ENCODE measurements around the gene CBFA2T2.

Gene CBFA2T2

DNA sequence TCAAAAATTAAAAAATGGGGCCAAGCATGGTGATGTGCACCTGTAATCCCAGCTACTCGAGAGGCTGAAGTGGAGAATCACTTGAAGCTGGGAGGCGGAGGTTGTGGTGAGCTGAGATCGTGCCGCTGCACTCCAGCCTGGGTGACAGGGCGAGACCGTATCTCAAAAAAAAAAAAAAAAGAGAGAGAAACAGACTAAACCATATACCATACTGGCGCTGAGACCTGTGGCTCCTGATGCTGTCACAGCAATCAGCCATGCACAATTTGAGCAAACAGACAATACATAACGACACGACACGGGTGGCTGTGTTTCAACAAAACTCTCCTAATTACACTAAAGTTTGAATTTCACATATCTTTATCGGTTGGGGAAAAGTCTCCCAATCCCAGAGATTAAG is 14.9 kb upstream of the CBFA2T2 start:
- Histone ChIP-seq H4K8ac (ENCODE audit: low read depth, low read length) (no peak overlapping the region), H3K4me2 (ENCODE audit: low read length) (no peak overlapping the region), H2AK5ac (ENCODE audit: low read length) (no peak overlapping the region), H3K36me3 (ENCODE audit: control insufficient read depth in 1 of 2, insufficient read depth in 2 of 2, low read length in 2 of 2) (no peaks in the 10 kb centered on the region), H3K27me3 (ENCODE audit: insufficient read depth, low read length) (no peaks in the 10 kb centered on the region), H3K79me1 (ENCODE audit: low read length) (no peaks in the 10 kb centered on the region), H2BK120ac (ENCODE audit: insufficient read depth, low read length, poor library complexity) (no peak overlapping the region), H3K79me2 (ENCODE audit: control insufficient read depth, insufficient read depth, low read length, poor library complexity) (no peaks in the 10 kb centered on the region), H3K27ac (ENCODE audit: low read depth, low read length) (no peak overlapping the region), H3K4ac (ENCODE audit: low read depth, low read length) (no peak overlapping the region), H4K12ac (ENCODE audit: low read depth, low read length) (no peak overlapping the region), H3K4me3 (ENCODE audit: low read depth, low read length) (no peak overlapping the region), H2BK5ac (ENCODE audit: low read depth, low read length, poor library complexity) (no peak overlapping the region), H3K14ac (ENCODE audit: low read length) (no peak overlapping the region), H4K91ac (ENCODE audit: low read depth, low read length) (no peak overlapping the region), H3K4me1 (ENCODE audit: control insufficient read depth in 1 of 2, insufficient read depth in 2 of 2, low read length in 2 of 2) (no peaks in the 10 kb centered on the region), H3K23ac (ENCODE audit: low read length) (no peak overlapping the region), H3K9me3 (ENCODE audit: insufficient read depth, low read depth, low read length) (peaks cover 2% of the 10 kb centered on the region), H2BK12ac (ENCODE audit: low read length) (no peak overlapping the region), H3K18ac (ENCODE audit: low read length) (no peak overlapping the region), H3K9ac (ENCODE audit: low read length) (no peak overlapping the region), H2AFZ (ENCODE audit: insufficient read depth, low read length, poor library complexity) (no peak overlapping the region)
- WGBS (ENCODE audit: extremely low coverage, insufficient coverage, insufficient read length), result no CpG with 5 or more reads among the region's 11 CpGs
- no peak for DNase-seq

DNA sequence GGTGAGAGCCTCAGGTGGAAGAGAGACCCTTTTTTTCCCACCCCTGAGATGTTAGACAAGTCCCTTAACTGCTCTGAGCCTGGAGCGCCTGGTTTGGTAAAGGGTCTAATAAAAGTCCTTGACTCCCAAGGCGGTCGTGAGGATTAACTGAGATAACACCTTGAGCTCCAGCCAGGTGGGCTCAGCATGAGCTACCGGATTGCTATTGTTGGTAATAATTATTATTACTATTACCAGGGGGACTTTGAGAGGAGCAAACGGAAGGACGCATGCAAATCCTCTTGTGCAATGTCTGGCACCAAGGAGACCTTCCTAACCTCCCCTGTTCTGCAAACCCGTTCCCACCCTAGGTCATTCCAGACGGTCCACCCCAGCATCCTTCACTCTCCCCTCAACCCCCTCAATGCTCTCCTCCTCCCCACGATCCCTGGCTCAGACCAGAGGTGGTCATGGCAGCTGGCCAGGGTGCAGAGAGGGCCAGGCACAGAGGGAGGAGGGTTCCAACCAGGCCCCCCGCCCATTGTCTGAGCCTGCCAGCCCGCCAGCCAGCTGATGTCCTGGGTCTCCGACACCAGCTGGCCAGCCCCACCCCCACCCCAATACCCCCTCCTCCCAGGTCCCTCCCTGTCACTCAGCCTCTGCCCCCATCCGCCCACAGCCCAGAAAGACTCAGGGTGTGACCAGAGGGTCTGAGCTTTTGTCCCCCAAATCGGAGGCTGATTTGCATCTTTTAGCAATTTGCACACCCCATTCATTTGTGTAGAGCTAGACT is 14.3 kb upstream of the CBFA2T2 start:
- no peak overlapping the region for H3K14ac ChIP-seq (ENCODE audit: low read length)
- H3K4me1 ChIP-seq (ENCODE audit: control insufficient read depth in 1 of 2, insufficient read depth in 2 of 2, low read length in 2 of 2), result no peaks in the 10 kb centered on the region
- H3K18ac ChIP-seq (ENCODE audit: low read length), result no peak overlapping the region
- H2AFZ ChIP-seq (ENCODE audit: insufficient read depth, low read length, poor library complexity), result no peak overlapping the region
- H3K23ac ChIP-seq (ENCODE audit: low read length), result no peak overlapping the region
- no peak overlapping the region for H2BK5ac ChIP-seq (ENCODE audit: low read depth, low read length, poor library complexity)
- H3K9ac ChIP-seq (ENCODE audit: low read length), result no peak overlapping the region
- no peaks in the 10 kb centered on the region for H3K79me1 ChIP-seq (ENCODE audit: low read length)
- H3K36me3 ChIP-seq (ENCODE audit: control insufficient read depth in 1 of 2, insufficient read depth in 2 of 2, low read length in 2 of 2), result no peaks in the 10 kb centered on the region
- no peaks in the 10 kb centered on the region for H3K27me3 ChIP-seq (ENCODE audit: insufficient read depth, low read length)
- H4K8ac ChIP-seq (ENCODE audit: low read depth, low read length), result no peak overlapping the region
- H4K12ac ChIP-seq (ENCODE audit: low read depth, low read length), result no peak overlapping the region
- no CpG with 5 or more reads among the region's 14 CpGs for WGBS (ENCODE audit: extremely low coverage, insufficient coverage, insufficient read length)
- H3K4me3 ChIP-seq (ENCODE audit: low read depth, low read length), result no peak overlapping the region
- no peak overlapping the region for H2AK5ac ChIP-seq (ENCODE audit: low read length)
- no peaks in the 10 kb centered on the region for H3K79me2 ChIP-seq (ENCODE audit: control insufficient read depth, insufficient read depth, low read length, poor library complexity)
- no peak overlapping the region for H3K4me2 ChIP-seq (ENCODE audit: low read length)
- H2BK120ac ChIP-seq (ENCODE audit: insufficient read depth, low read length, poor library complexity), result no peak overlapping the region
- DNase-seq, result no peak
- peaks cover 2% of the 10 kb centered on the region for H3K9me3 ChIP-seq (ENCODE audit: insufficient read depth, low read depth, low read length)
- H2BK12ac ChIP-seq (ENCODE audit: low read length), result no peak overlapping the region
- no peak overlapping the region for H3K4ac ChIP-seq (ENCODE audit: low read depth, low read length)
- no peak overlapping the region for H3K27ac ChIP-seq (ENCODE audit: low read depth, low read length)
- no peak overlapping the region for H4K91ac ChIP-seq (ENCODE audit: low read depth, low read length)

DNA sequence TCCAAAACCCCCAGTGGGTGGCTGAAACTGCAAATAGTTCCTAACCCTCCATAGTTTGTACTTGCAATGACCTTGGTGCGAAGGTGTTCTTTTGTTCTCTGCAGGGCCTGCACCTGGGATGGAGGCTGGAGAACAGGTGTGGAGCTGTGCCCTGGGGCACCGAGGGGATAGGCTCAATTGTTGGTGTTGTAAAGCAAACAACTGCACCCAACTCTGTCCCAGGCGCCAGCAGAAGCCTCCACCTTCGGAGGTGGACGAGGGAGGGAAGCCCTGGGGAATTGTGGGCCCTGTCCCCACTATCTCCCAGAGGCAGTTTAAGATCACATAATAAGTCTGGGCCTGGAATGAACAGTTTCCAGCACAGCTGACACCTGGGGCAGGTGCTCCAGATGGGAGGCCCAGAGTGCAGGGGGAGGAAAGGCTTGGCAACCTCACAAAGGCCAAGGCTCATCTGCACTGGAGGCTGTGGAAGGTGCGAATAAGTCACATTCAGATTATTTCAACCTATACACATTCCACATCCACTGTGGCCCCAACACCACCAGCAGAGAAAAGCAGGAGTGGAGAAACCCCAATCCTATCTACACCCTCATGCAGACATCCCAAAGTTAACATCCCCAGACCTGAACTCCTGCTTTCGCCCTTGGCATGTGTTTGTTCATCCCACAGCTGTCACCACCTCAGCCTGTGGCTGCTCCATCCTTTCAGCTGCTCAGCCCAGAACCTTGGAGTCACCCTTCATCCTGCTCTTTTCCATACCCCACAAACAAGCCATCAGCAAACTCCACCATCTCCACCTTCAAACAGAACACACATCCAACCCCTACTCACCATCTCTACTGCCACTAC is 12.3 kb upstream of the CBFA2T2 start:
- H3K79me2 ChIP-seq (ENCODE audit: control insufficient read depth, insufficient read depth, low read length, poor library complexity), result no peaks in the 10 kb centered on the region
- no peak overlapping the region for H3K4ac ChIP-seq (ENCODE audit: low read depth, low read length)
- H3K18ac ChIP-seq (ENCODE audit: low read length), result no peak overlapping the region
- no peak overlapping the region for H2BK12ac ChIP-seq (ENCODE audit: low read length)
- H3K4me1 ChIP-seq (ENCODE audit: control insufficient read depth in 1 of 2, insufficient read depth in 2 of 2, low read length in 2 of 2), result no peaks in the 10 kb centered on the region
- no peak overlapping the region for H2BK5ac ChIP-seq (ENCODE audit: low read depth, low read length, poor library complexity)
- no peak overlapping the region for H2AK5ac ChIP-seq (ENCODE audit: low read length)
- no peak overlapping the region for H4K12ac ChIP-seq (ENCODE audit: low read depth, low read length)
- no peaks in the 10 kb centered on the region for H3K79me1 ChIP-seq (ENCODE audit: low read length)
- peaks cover 2% of the 10 kb centered on the region for H3K9me3 ChIP-seq (ENCODE audit: insufficient read depth, low read depth, low read length)
- no peaks in the 10 kb centered on the region for H3K36me3 ChIP-seq (ENCODE audit: control insufficient read depth in 1 of 2, insufficient read depth in 2 of 2, low read length in 2 of 2)
- no peak overlapping the region for H2BK120ac ChIP-seq (ENCODE audit: insufficient read depth, low read length, poor library complexity)
- no peak overlapping the region for H4K8ac ChIP-seq (ENCODE audit: low read depth, low read length)
- no peak overlapping the region for H4K91ac ChIP-seq (ENCODE audit: low read depth, low read length)
- WGBS (ENCODE audit: extremely low coverage, insufficient coverage, insufficient read length), result no CpG with 5 or more reads among the region's 7 CpGs
- no peak overlapping the region for H3K4me3 ChIP-seq (ENCODE audit: low read depth, low read length)
- no peak overlapping the region for H3K4me2 ChIP-seq (ENCODE audit: low read length)
- H2AFZ ChIP-seq (ENCODE audit: insufficient read depth, low read length, poor library complexity), result no peak overlapping the region
- H3K14ac ChIP-seq (ENCODE audit: low read length), result no peak overlapping the region
- no peak overlapping the region for H3K27ac ChIP-seq (ENCODE audit: low read depth, low read length)
- no peak overlapping the region for H3K23ac ChIP-seq (ENCODE audit: low read length)
- no peak for DNase-seq
- H3K27me3 ChIP-seq (ENCODE audit: insufficient read depth, low read length), result no peaks in the 10 kb centered on the region
- no peak overlapping the region for H3K9ac ChIP-seq (ENCODE audit: low read length)

DNA sequence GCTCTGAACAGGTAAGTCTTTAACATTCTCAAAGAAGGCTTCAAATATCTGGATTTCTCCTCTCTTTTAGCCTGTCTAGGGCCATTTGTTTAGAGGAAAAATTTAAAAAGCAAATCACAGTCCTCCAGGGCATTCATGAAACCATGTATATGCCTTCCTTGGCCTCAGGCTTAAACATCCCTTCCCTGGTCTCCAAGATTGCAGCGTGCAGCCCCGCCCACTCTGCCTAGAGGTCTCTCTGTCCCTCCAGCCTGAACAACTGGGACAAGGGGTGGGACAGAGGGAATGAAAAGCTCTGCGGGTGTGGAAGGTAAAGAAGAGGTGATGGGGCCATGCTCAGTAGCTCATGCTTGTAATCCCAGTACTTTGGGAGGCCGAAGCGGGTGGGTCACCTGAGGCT is 9.8 kb upstream of the CBFA2T2 start:
- Histone ChIP-seq H3K23ac (ENCODE audit: low read length) (no peak overlapping the region), H4K91ac (ENCODE audit: low read depth, low read length) (no peak overlapping the region), H4K8ac (ENCODE audit: low read depth, low read length) (no peak overlapping the region), H3K14ac (ENCODE audit: low read length) (no peak overlapping the region), H2BK120ac (ENCODE audit: insufficient read depth, low read length, poor library complexity) (no peak overlapping the region), H3K79me2 (ENCODE audit: control insufficient read depth, insufficient read depth, low read length, poor library complexity) (no peaks in the 10 kb centered on the region), H3K27ac (ENCODE audit: low read depth, low read length) (no peak overlapping the region), H4K12ac (ENCODE audit: low read depth, low read length) (no peak overlapping the region), H3K4me1 (ENCODE audit: control insufficient read depth in 1 of 2, insufficient read depth in 2 of 2, low read length in 2 of 2) (no peaks in the 10 kb centered on the region), H3K4me2 (ENCODE audit: low read length) (no peak overlapping the region), H3K36me3 (ENCODE audit: control insufficient read depth in 1 of 2, insufficient read depth in 2 of 2, low read length in 2 of 2) (no peaks in the 10 kb centered on the region), H3K27me3 (ENCODE audit: insufficient read depth, low read length) (no peaks in the 10 kb centered on the region), H3K9me3 (ENCODE audit: insufficient read depth, low read depth, low read length) (peaks cover 2% of the 10 kb centered on the region), H2AK5ac (ENCODE audit: low read length) (no peak overlapping the region), H3K9ac (ENCODE audit: low read length) (no peak overlapping the region), H2BK12ac (ENCODE audit: low read length) (no peak overlapping the region), H2AFZ (ENCODE audit: insufficient read depth, low read length, poor library complexity) (no peak overlapping the region), H3K4ac (ENCODE audit: low read depth, low read length) (no peak overlapping the region), H3K18ac (ENCODE audit: low read length) (no peak overlapping the region), H3K4me3 (ENCODE audit: low read depth, low read length) (no peak overlapping the region), H3K79me1 (ENCODE audit: low read length) (no peaks in the 10 kb centered on the region), H2BK5ac (ENCODE audit: low read depth, low read length, poor library complexity) (no peak overlapping the region)
- WGBS (ENCODE audit: extremely low coverage, insufficient coverage, insufficient read length), result no CpG with 5 or more reads among the region's 5 CpGs
- DNase-seq, result no peak

Data from trophoblast cell (in vitro differentiated cells and primary cell).